ENCODE measurements around the gene FARSA.
"Not testable (repeated sequence)": the region's sequence is repeated elsewhere in the genome, so short reads cannot be mapped to it uniquely, and the experiment has no call there.

FARSA gene

GRCh38 chr19:12890787-12891552, 42.5 kb downstream of the FARSA start, which contains the start of gene GCDH:
TSS of gene GCDH (plus strand) at chr19:12891160. CDS start at chr19:12891305, 145 bp downstream.
- 1% methylated on average over 49 of the region's 49 CpGs for WGBS, 2 experiments
- Histone ChIP-seq H3K9me3 (ENCODE audit: control insufficient read depth, low read length) (no peaks in the 10 kb centered on the region), H3K36me3 (ENCODE audit: control insufficient read depth, insufficient read depth, low read length) (no peaks in the 10 kb centered on the region), H3K27ac (ENCODE audit: insufficient read depth, low read depth, low read length, poor library complexity, severe bottlenecking) (peak within 1 kb of the TSS; percentile 87), H3K4me1 (ENCODE audit: control insufficient read depth, insufficient read depth, low read length) (peaks cover 6% of the 10 kb centered on the region), H3K27me3 (ENCODE audit: control insufficient read depth, insufficient read depth, low read length, poor library complexity, severe bottlenecking) (peaks cover 29% of the 10 kb centered on the region), H3K4me3 (ENCODE audit: insufficient read depth, low read depth, low read length) (peak within 1 kb of the TSS; percentile 65)

GRCh38 chr19:12890299-12890786, 43.2 kb downstream of the FARSA start:
- not testable (repeated sequence) for H3K9me3 ChIP-seq (ENCODE audit: control insufficient read depth, low read length); H3K4me1 ChIP-seq (ENCODE audit: control insufficient read depth, insufficient read depth, low read length); H3K36me3 ChIP-seq (ENCODE audit: control insufficient read depth, insufficient read depth, low read length)
- peaks cover 36% of the 10 kb centered on the region for H3K27me3 ChIP-seq (ENCODE audit: control insufficient read depth, insufficient read depth, low read length, poor library complexity, severe bottlenecking)
- WGBS, 2 experiments: 46 to 47% methylated on average over 10 of the region's 10 CpGs
- H3K27ac ChIP-seq (ENCODE audit: insufficient read depth, low read depth, low read length, poor library complexity, severe bottlenecking): peak overlapping the region; percentile 87
- H3K4me3 ChIP-seq (ENCODE audit: insufficient read depth, low read depth, low read length): peak overlapping the region; percentile 65

GRCh38 chr19:12888006-12888603, 45.4 kb downstream of the FARSA start:
- peaks cover 11% of the 10 kb centered on the region for H3K4me1 ChIP-seq (ENCODE audit: control insufficient read depth, insufficient read depth, low read length)
- H3K36me3 ChIP-seq (ENCODE audit: control insufficient read depth, insufficient read depth, low read length): no peaks in the 10 kb centered on the region
- 70 to 74% methylated on average over 5 of the region's 5 CpGs for WGBS, 2 experiments
- no peak overlapping the region for H3K4me3 ChIP-seq (ENCODE audit: insufficient read depth, low read depth, low read length)
- peaks cover 58% of the 10 kb centered on the region for H3K27me3 ChIP-seq (ENCODE audit: control insufficient read depth, insufficient read depth, low read length, poor library complexity, severe bottlenecking)
- no peak overlapping the region for H3K27ac ChIP-seq (ENCODE audit: insufficient read depth, low read depth, low read length, poor library complexity, severe bottlenecking)
- H3K9me3 ChIP-seq (ENCODE audit: control insufficient read depth, low read length): no peaks in the 10 kb centered on the region

- Histone ChIP-seq H3K4me3 (ENCODE audit: insufficient read depth, low read depth, low read length) (peak within 1 kb of the TSS; percentile 22), H3K27ac (ENCODE audit: insufficient read depth, low read depth, low read length, poor library complexity, severe bottlenecking) (no peak within 1 kb of the TSS), H3K36me3 (ENCODE audit: control insufficient read depth, insufficient read depth, low read length) (no peaks in the 10 kb centered on the region), H3K27me3 (ENCODE audit: control insufficient read depth, insufficient read depth, low read length, poor library complexity, severe bottlenecking) (peaks cover 68% of the 10 kb centered on the region), H3K9me3 (ENCODE audit: control insufficient read depth, low read length) (no peaks in the 10 kb centered on the region), H3K4me1 (ENCODE audit: control insufficient read depth, insufficient read depth, low read length) (peaks cover 11% of the 10 kb centered on the region)
- WGBS, 2 experiments: 75% methylated on average over 17 of the region's 17 CpGs
These were observed 46.4 kb downstream of the FARSA start, which contains the start of gene KLF1 for GRCh38 chr19:12886969-12887747. TSS of gene KLF1 (minus strand) at chr19:12887201. CDS start at chr19:12887140, 61 bp downstream.

GRCh38 chr19:12886651-12886968, 46.9 kb downstream of the FARSA start:
- 78 to 79% methylated on average over 5 of the region's 5 CpGs for WGBS, 2 experiments
- no peaks in the 10 kb centered on the region for H3K9me3 ChIP-seq (ENCODE audit: control insufficient read depth, low read length)
- H3K27me3 ChIP-seq (ENCODE audit: control insufficient read depth, insufficient read depth, low read length, poor library complexity, severe bottlenecking): peaks cover 73% of the 10 kb centered on the region
- H3K36me3 ChIP-seq (ENCODE audit: control insufficient read depth, insufficient read depth, low read length): no peaks in the 10 kb centered on the region
- no peak overlapping the region for H3K4me3 ChIP-seq (ENCODE audit: insufficient read depth, low read depth, low read length)
- H3K4me1 ChIP-seq (ENCODE audit: control insufficient read depth, insufficient read depth, low read length): peaks cover 6% of the 10 kb centered on the region
- H3K27ac ChIP-seq (ENCODE audit: insufficient read depth, low read depth, low read length, poor library complexity, severe bottlenecking): no peak overlapping the region

- Histone ChIP-seq H3K4me1 (ENCODE audit: control insufficient read depth, insufficient read depth, low read length) (peaks cover 5% of the 10 kb centered on the region), H3K27ac (ENCODE audit: insufficient read depth, low read depth, low read length, poor library complexity, severe bottlenecking) (no peak overlapping the region), H3K27me3 (ENCODE audit: control insufficient read depth, insufficient read depth, low read length, poor library complexity, severe bottlenecking) (peaks cover 75% of the 10 kb centered on the region), H3K4me3 (ENCODE audit: insufficient read depth, low read depth, low read length) (peak overlapping the region; percentile 22), H3K36me3 (ENCODE audit: control insufficient read depth, insufficient read depth, low read length) (no peaks in the 10 kb centered on the region), H3K9me3 (ENCODE audit: control insufficient read depth, low read length) (no peaks in the 10 kb centered on the region)
- 7% methylated on average over 53 of the region's 53 CpGs for WGBS, 2 experiments
These were observed 47.5 kb downstream of the FARSA start for GRCh38 chr19:12885749-12886650.

- no peaks in the 10 kb centered on the region for H3K36me3 ChIP-seq (ENCODE audit: control insufficient read depth, insufficient read depth, low read length)
- WGBS, 2 experiments: 9% methylated on average over 73 of the region's 73 CpGs
- peaks cover 5% of the 10 kb centered on the region for H3K4me1 ChIP-seq (ENCODE audit: control insufficient read depth, insufficient read depth, low read length)
- H3K27ac ChIP-seq (ENCODE audit: insufficient read depth, low read depth, low read length, poor library complexity, severe bottlenecking): no peak overlapping the region
- peak overlapping the region; percentile 22 for H3K4me3 ChIP-seq (ENCODE audit: insufficient read depth, low read depth, low read length)
- peaks cover 82% of the 10 kb centered on the region for H3K27me3 ChIP-seq (ENCODE audit: control insufficient read depth, insufficient read depth, low read length, poor library complexity, severe bottlenecking)
- H3K9me3 ChIP-seq (ENCODE audit: control insufficient read depth, low read length): no peaks in the 10 kb centered on the region
These were observed 48.4 kb downstream of the FARSA start for GRCh38 chr19:12884926-12885748.

GRCh38 chr19:12884627-12884925, 48.9 kb downstream of the FARSA start:
- Histone ChIP-seq H3K27ac (ENCODE audit: insufficient read depth, low read depth, low read length, poor library complexity, severe bottlenecking) (no peak overlapping the region), H3K4me1 (ENCODE audit: control insufficient read depth, insufficient read depth, low read length) (peaks cover 5% of the 10 kb centered on the region), H3K36me3 (ENCODE audit: control insufficient read depth, insufficient read depth, low read length) (no peaks in the 10 kb centered on the region), H3K9me3 (ENCODE audit: control insufficient read depth, low read length) (no peaks in the 10 kb centered on the region), H3K27me3 (ENCODE audit: control insufficient read depth, insufficient read depth, low read length, poor library complexity, severe bottlenecking) (peaks cover 82% of the 10 kb centered on the region), H3K4me3 (ENCODE audit: insufficient read depth, low read depth, low read length) (peak overlapping the region; percentile 22)
- 85 to 87% methylated on average over 12 of the region's 12 CpGs for WGBS, 2 experiments

GRCh38 chr19:12884202-12884601, 49.3 kb downstream of the FARSA start:
- peaks cover 82% of the 10 kb centered on the region for H3K27me3 ChIP-seq (ENCODE audit: control insufficient read depth, insufficient read depth, low read length, poor library complexity, severe bottlenecking)
- peaks cover 5% of the 10 kb centered on the region for H3K4me1 ChIP-seq (ENCODE audit: control insufficient read depth, insufficient read depth, low read length)
- H3K4me3 ChIP-seq (ENCODE audit: insufficient read depth, low read depth, low read length): no peak overlapping the region
- H3K27ac ChIP-seq (ENCODE audit: insufficient read depth, low read depth, low read length, poor library complexity, severe bottlenecking): no peak overlapping the region
- no peaks in the 10 kb centered on the region for H3K36me3 ChIP-seq (ENCODE audit: control insufficient read depth, insufficient read depth, low read length)
- H3K9me3 ChIP-seq (ENCODE audit: control insufficient read depth, low read length): no peaks in the 10 kb centered on the region
- 92 to 94% methylated on average over 3 of the region's 3 CpGs for WGBS, 2 experiments
